GM06990 (cell line): ENCODE measurements around the gene APOA4.
A peak's percentile ranks its signal among the peaks of the same experiment; 100 is the strongest.

Source experiments
- DNase-seq: peaks from one replicate; pipeline ENCODE4 v3.0.0-alpha.2; 2011; ENCODE audit not compliant: insufficient read length; ENCODE audit errors: extremely low read depth
- H3K27me3 ChIP-seq: replicated peaks from 2 replicates; pipeline ENCODE4 v1.6.0; 2011; ENCODE audit warnings: low read length; ENCODE audit not compliant: control insufficient read depth, insufficient read depth
- H3K36me3 ChIP-seq: 2 replicates; pipeline ENCODE4 v1.5.1; 2011; ENCODE audit warnings: low read length; ENCODE audit not compliant: control insufficient read depth, insufficient read depth
- H3K4me3 ChIP-seq: replicated peaks from 2 replicates; pipeline ENCODE4 v1.5.1; 2011; ENCODE audit warnings: low read depth, mild to moderate bottlenecking, control low read depth, low read length
- TF ChIP-seq, protein P1 (sequence below): IDR thresholded peaks from 2 replicates; pipeline ENCODE4 v1.5.1; 2011; ENCODE audit warnings: low read length, control low read depth, mild to moderate bottlenecking, inconsistent platforms; ENCODE audit not compliant: insufficient read depth, poor library complexity, severe bottlenecking

The APOA4 gene

GRCh38 chr11:116786326-116786725, 36.8 kb downstream of the APOA4 start:
- DNase-seq: no peak
- Histone ChIP-seq H3K36me3 (peaks cover 26% of the 10 kb centered on the region), H3K27me3 (no peaks in the 10 kb centered on the region), H3K4me3 (no peak overlapping the region)
- TF ChIP-seq, protein P1, sequence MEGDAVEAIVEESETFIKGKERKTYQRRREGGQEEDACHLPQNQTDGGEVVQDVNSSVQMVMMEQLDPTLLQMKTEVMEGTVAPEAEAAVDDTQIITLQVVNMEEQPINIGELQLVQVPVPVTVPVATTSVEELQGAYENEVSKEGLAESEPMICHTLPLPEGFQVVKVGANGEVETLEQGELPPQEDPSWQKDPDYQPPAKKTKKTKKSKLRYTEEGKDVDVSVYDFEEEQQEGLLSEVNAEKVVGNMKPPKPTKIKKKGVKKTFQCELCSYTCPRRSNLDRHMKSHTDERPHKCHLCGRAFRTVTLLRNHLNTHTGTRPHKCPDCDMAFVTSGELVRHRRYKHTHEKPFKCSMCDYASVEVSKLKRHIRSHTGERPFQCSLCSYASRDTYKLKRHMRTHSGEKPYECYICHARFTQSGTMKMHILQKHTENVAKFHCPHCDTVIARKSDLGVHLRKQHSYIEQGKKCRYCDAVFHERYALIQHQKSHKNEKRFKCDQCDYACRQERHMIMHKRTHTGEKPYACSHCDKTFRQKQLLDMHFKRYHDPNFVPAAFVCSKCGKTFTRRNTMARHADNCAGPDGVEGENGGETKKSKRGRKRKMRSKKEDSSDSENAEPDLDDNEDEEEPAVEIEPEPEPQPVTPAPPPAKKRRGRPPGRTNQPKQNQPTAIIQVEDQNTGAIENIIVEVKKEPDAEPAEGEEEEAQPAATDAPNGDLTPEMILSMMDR: no peak

- TF ChIP-seq, protein P1: no peak
- Histone ChIP-seq H3K4me3 (no peak overlapping the region), H3K27me3 (no peaks in the 10 kb centered on the region), H3K36me3 (peaks cover 44% of the 10 kb centered on the region)
- DNase-seq: peak; percentile 26
These were observed 40.4 kb downstream of the APOA4 start for GRCh38 chr11:116782728-116783127.

DNA sequence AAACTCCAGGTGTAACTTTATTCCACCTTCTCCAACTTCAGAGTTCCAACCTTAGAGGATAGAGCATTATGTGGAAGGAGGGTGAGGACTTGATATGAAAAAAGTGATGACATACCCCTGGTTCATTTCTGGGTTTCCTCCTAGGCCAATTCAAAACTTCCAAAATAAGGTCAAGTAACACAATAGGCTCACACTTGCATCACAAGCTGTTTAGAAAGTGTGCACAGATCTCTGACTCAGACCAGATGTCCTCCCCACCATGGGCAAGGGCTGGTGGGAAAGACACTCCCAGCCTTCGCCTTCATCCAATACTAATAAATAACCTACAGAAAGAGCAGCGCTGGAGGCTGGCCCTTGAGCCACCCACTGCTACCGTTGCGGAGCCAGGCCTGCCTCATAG, 44.5 kb downstream of the APOA4 start:
- Histone ChIP-seq H3K36me3 (peaks cover 30% of the 10 kb centered on the region), H3K27me3 (no peaks in the 10 kb centered on the region), H3K4me3 (no peak overlapping the region)
- TF ChIP-seq, protein P1: no peak
- DNase-seq: no peak

DNA sequence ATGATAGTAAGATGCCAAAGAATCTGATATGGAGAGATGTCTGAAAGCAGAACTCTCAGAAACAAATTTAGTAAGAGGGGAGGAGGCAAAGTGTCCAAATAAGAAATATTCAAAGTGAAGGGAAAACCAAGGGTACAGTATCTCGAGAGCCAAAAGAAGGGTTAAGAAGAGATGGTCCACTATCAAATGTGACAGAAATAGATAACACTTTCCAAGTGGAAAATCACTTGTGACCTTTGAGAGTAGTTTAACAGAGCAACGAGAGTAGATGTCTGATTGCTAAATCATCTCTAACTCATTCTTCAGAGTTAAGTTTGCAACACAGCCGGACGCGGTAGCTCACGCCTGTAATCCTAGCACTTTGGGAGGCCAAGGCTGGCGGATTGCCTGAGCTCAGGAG, 46.0 kb downstream of the APOA4 start:
- H3K36me3 ChIP-seq: peaks cover 25% of the 10 kb centered on the region
- no peak for DNase-seq
- TF ChIP-seq, protein P1: no peak
- no peak overlapping the region for H3K4me3 ChIP-seq
- H3K27me3 ChIP-seq: no peaks in the 10 kb centered on the region

GRCh38 chr11:116776522-116776984, 46.6 kb downstream of the APOA4 start:
- Histone ChIP-seq H3K27me3 (no peaks in the 10 kb centered on the region), H3K36me3 (peaks cover 23% of the 10 kb centered on the region), H3K4me3 (no peak overlapping the region)
- no peak for DNase-seq
- TF ChIP-seq, protein P1: no peak

DNA sequence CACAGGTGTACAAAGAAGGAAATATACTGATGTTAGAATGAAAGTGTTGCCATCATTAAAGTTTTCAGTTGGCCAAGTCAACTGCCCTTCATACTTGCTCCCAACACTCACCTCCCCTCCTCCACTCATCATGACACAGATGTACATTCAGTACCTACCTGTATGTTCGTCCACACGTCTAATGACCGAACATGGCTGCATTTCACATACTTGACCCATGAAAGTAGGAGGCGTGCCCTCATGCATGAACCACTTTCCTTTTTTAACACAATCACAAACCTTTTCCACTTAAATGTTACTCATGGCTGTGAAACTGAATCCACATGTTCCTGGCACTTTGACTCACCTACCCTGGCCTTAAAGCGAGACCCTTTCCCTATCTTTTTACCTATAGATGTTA, 47.1 kb downstream of the APOA4 start:
- no peak overlapping the region for H3K4me3 ChIP-seq
- no peak for DNase-seq
- TF ChIP-seq, protein P1: no peak
- H3K36me3 ChIP-seq: peaks cover 20% of the 10 kb centered on the region
- H3K27me3 ChIP-seq: no peaks in the 10 kb centered on the region
